Breast epithelium (tissue), 3 donors: ENCODE measurements around the gene RPS6KA3.

Source experiments
- CTCF ChIP-seq, 3 donors: fragments of 450-650 bp; IDR thresholded peaks; one replicate each; pipeline ENCODE4 v1.5.1; 2016 to 2017; ENCODE audit warnings: antibody characterized with exemption in 3 of 3, mild to moderate bottlenecking in 3 of 3, moderate library complexity in 3 of 3
- POLR2A ChIP-seq: fragments of 450-650 bp; IDR thresholded peaks from one replicate; pipeline ENCODE4 v1.6.1; 2016; ENCODE audit warnings: antibody characterized with exemption, mild to moderate bottlenecking, moderate library complexity

DNA sequence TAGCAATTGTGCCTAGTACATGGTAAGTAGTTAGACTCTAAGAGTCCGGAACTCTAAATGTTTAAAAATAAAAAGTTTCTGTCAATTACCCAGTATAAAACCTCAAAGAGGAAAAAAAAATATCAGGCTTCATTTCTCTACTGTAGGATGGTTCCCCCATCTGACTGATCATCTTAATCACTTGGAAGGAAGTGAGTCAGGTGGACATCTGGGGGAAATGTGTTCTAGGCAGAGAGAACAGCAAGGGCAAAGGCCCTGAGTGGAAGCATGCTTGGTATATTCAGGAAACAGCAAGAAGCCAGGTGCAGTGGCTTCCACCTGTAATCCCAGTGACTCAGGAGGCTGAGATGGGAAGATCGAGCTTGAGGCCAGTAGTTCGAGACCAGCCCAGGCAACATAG, 122.2 kb downstream of the RPS6KA3 start:
- TF ChIP-seq CTCF (IDR thresholded peaks at IDR 0.05) = no peak
- TF ChIP-seq POLR2A = no peak
